Endothelial cell of umbilical vein (primary cell): ENCODE measurements around the gene TIMM8A. TPM values are rescaled to one million over a fixed set of nuclear protein-coding genes. Genes with fewer than 3 reads are reported as not detected.

ENCODE experiments used
- BruUV-seq: library from RNA; stranded (reverse); fragments of 400-500 nt; replicated peaks from 2 replicates; lab custom pipeline; 2021; lab: Mats Ljungman, UMichigan
- CTCF ChIA-PET: fragments of 300-600, 350-600 bp; sonication (Branson Sonifier 250); formaldehyde crosslinking; loops from one replicate; lab custom pipeline; 2021; ENCODE audit warnings: antibody characterized with exemption, inconsistent platforms; lab: Charles Lee
- POLR2A ChIA-PET: fragments of 300-600, 350-600 bp; sonication (Branson Sonifier 250); formaldehyde crosslinking; loops from one replicate; lab custom pipeline; 2021; ENCODE audit warnings: antibody characterized with exemption, inconsistent platforms; lab: Charles Lee
- DNase-seq: peaks from one replicate; pipeline ENCODE4 v3.0.0-alpha.2; 2011; ENCODE audit warnings: low read depth, low spot score
- FAIRE-seq: peaks from 2 replicates; lab custom pipeline; 2011; peaks lifted over from hg19 to GRCh38; lab: Jason Lieb, UNC
- H2AFZ ChIP-seq: 2 replicates; pipeline ENCODE4 v1.6.0; 2012; ENCODE audit warnings: low read depth, low read length, control low read depth, inconsistent platforms
- H3K27ac ChIP-seq: 2 replicates; pipeline ENCODE4 v1.5.1; 2011; ENCODE audit warnings: low read depth, mild to moderate bottlenecking, control low read depth, low read length, moderate library complexity; ENCODE audit not compliant: insufficient read depth
- H3K27me3 ChIP-seq, 2 experiments: 2 replicates each; pipeline versions ENCODE4 v1.6.0 to v1.6.1; 2011; ENCODE audit warnings: low read length in 2 of 2, mixed read lengths in 1 of 2; ENCODE audit not compliant: control insufficient read depth in 2 of 2, insufficient read depth in 2 of 2
- H3K36me3 ChIP-seq, 2 experiments: 2 replicates in 1 of 2; 3 replicates in 1 of 2; pipeline ENCODE4 v1.5.1; 2011; ENCODE audit warnings: low read length in 2 of 2, mild to moderate bottlenecking in 1 of 2, moderate library complexity in 1 of 2; ENCODE audit not compliant: control insufficient read depth in 2 of 2, insufficient read depth in 2 of 2; ENCODE audit errors: extremely low read depth in 1 of 2
- H3K4me1 ChIP-seq: 3 replicates; pipeline ENCODE4 v1.5.1; 2011; ENCODE audit warnings: mild to moderate bottlenecking, low read length; ENCODE audit not compliant: control insufficient read depth, insufficient read depth; ENCODE audit errors: extremely low read depth
- H3K4me2 ChIP-seq: 2 replicates; pipeline ENCODE4 v1.6.1; 2011; ENCODE audit warnings: low read length, control low read depth, mixed read lengths; ENCODE audit not compliant: insufficient read depth
- H3K4me3 ChIP-seq, 3 experiments: fragments of 200-600 bp in 1 of 3; sonication (generic), shearing (Covaris generic) in 1 of 3; replicated peaks in 1 of 3; 2 replicates each; pipeline ENCODE4 v1.5.1; 2011 to 2016; ENCODE audit warnings: control low read depth in 3 of 3, low read length in 3 of 3, mild to moderate bottlenecking in 2 of 3, inconsistent platforms in 1 of 3, low read depth in 1 of 3, moderate library complexity in 1 of 3; ENCODE audit not compliant: insufficient read depth in 1 of 3
- H3K79me2 ChIP-seq: 2 replicates; pipeline ENCODE4 v1.6.0; 2012; ENCODE audit warnings: low read length, inconsistent platforms; ENCODE audit not compliant: control insufficient read depth, insufficient read depth
- H3K9ac ChIP-seq: replicated peaks from 2 replicates; pipeline ENCODE3; 2011; ENCODE audit warnings: low read length, control low read depth; ENCODE audit not compliant: insufficient read depth; ENCODE audit errors: extremely low read depth
- H3K9me1 ChIP-seq: replicated peaks from 3 replicates; pipeline ENCODE4 v1.6.0; 2011; ENCODE audit warnings: mild to moderate bottlenecking, low read length; ENCODE audit not compliant: control insufficient read depth, insufficient read depth; ENCODE audit errors: extremely low read depth
- H3K9me3 ChIP-seq: replicated peaks from 2 replicates; pipeline ENCODE4 v1.5.1; 2012; ENCODE audit warnings: low read length, inconsistent platforms; ENCODE audit not compliant: control insufficient read depth, insufficient read depth
- H4K20me1 ChIP-seq: replicated peaks from 2 replicates; pipeline ENCODE3; 2011; ENCODE audit warnings: mild to moderate bottlenecking, low read length; ENCODE audit not compliant: control insufficient read depth, insufficient read depth; ENCODE audit errors: extremely low read depth
- CTCF ChIP-seq, 2 donors: IDR thresholded peaks; 1 replicate in 1 of 2; 2 replicates in 1 of 2; pipeline ENCODE4 v1.5.1; 2011; ENCODE audit warnings: low read length in 2 of 2, mild to moderate bottlenecking in 2 of 2, moderate library complexity in 2 of 2, control low read depth in 1 of 2, inconsistent platforms in 1 of 2, low read depth in 1 of 2; ENCODE audit not compliant: insufficient read depth in 1 of 2; ENCODE audit errors: extremely low read depth in 1 of 2
- EZH2 ChIP-seq: IDR thresholded peaks from 2 replicates; pipeline ENCODE4 v1.6.1; 2012; ENCODE audit warnings: borderline replicate concordance, low read depth, mild to moderate bottlenecking, moderate library complexity, low read length, inconsistent platforms; ENCODE audit not compliant: severe bottlenecking
- FOS ChIP-seq: IDR thresholded peaks from 2 replicates; pipeline ENCODE4 v1.6.1; 2011; ENCODE audit warnings: mild to moderate bottlenecking, low read length, moderate library complexity, borderline replicate concordance; ENCODE audit not compliant: insufficient read depth
- GATA2 ChIP-seq: IDR thresholded peaks from 2 replicates; pipeline ENCODE4 v1.7.0; 2011; ENCODE audit warnings: low read depth, mild to moderate bottlenecking, moderate library complexity, mixed read lengths, low read length; ENCODE audit not compliant: insufficient read length, insufficient read depth
- JUN ChIP-seq: IDR thresholded peaks from 2 replicates; pipeline ENCODE4 v1.6.1; 2011; ENCODE audit warnings: borderline replicate concordance, low read depth; ENCODE audit not compliant: insufficient read length, insufficient read depth
- MAX ChIP-seq: IDR thresholded peaks from 2 replicates; pipeline ENCODE4 v1.6.1; 2011; ENCODE audit not compliant: insufficient read depth, insufficient read length
- MYC ChIP-seq: IDR thresholded peaks from one replicate; pipeline ENCODE4 v1.6.1; 2011; ENCODE audit warnings: mild to moderate bottlenecking, low read depth, low read length
- POLR2A ChIP-seq: IDR thresholded peaks from 2 replicates; pipeline ENCODE4 v1.6.1; 2012; ENCODE audit warnings: low read depth, mild to moderate bottlenecking, control low read depth, low read length
- POLR2AphosphoS5 ChIP-seq: IDR thresholded peaks from 2 replicates; pipeline ENCODE4 v1.6.1; 2012; ENCODE audit warnings: low read depth, mild to moderate bottlenecking, control low read depth, low read length, moderate library complexity; ENCODE audit not compliant: insufficient read depth
- dilution Hi-C: fragments of 300-500 bp; cut with MboI; formaldehyde crosslinking; loops from one replicate; pipeline ENCODE4 v1.15.0; 2019; ENCODE audit warnings: low sequenced_read_pairs; ENCODE audit not compliant: extremely low pct_ligation_motif_present
- intact Hi-C: fragments of 100-400 bp; cut with micrococcal nuclease; formaldehyde crosslinking; loops from one replicate; pipeline ENCODE4 v1.10.0; 2022
- polyA plus RNA-seq, 4 experiments: library from polyadenylated mRNA; depleted of rRNA in 3 of 4; stranded (reverse) in 3 of 4; unstranded in 1 of 4; fragments of >200 nt; gene quantifications; 2 replicates each; pipeline versions ENCODE4 v1.2.1 to v1.2.3, GENCODE V29; 2011 to 2012; ENCODE audit warnings: missing spikeins in 1 of 4
- total RNA-seq: library from RNA; stranded (reverse); gene quantifications from 2 replicates; pipeline ENCODE4 v1.2.3, GENCODE V29; 2021

Gene TIMM8A
- total and polyA plus RNA-seq, 2 donors (not counting 3 experiments of a cell fraction or from before 2014, with no cell fraction given) = 10.9 to 17.5 TPM

GRCh38 chrX:101377547-101377946 is 29.0 kb upstream of the TIMM8A start:
- intact Hi-C loops = no loop called here
- FAIRE-seq (peak; percentile 46), DNase-seq (no peak)
- Histone ChIP-seq H3K4me2 (no peak overlapping the region), H2AFZ (no peak overlapping the region), H3K27me3 (no peaks in the 10 kb centered on the region), H3K9me3 (no peaks in the 10 kb centered on the region), H3K4me3 (no peak overlapping the region), H3K36me3 (no peaks in the 10 kb centered on the region), H3K79me2 (no peaks in the 10 kb centered on the region), H4K20me1 (no peaks in the 10 kb centered on the region), H3K9me1 (no peaks in the 10 kb centered on the region), H3K4me1 (no peaks in the 10 kb centered on the region), H3K9ac (no peak overlapping the region), H3K27ac (no peak overlapping the region)
- ChIA-PET POLR2A (no interaction called here), CTCF (interaction anchor here (1.2 kb wide), 1 partner anchor 13 kb away, joined by 4 read pairs; the partner anchor contains the start of gene RPL36A)
- dilution Hi-C loops = no loop called here
- no TSS peak for BruUV-seq
- no peak for TF ChIP-seq POLR2AphosphoS5
- TF ChIP-seq JUN = no peak
- TF ChIP-seq EZH2 = no peak
- no peak for TF ChIP-seq CTCF (IDR thresholded peaks at IDR 0.05; ENCODE audit: extremely low read depth in 1 of 2, insufficient read depth in 1 of 2, low read depth in 1 of 2, low read length in 2 of 2)

- no TSS peak for BruUV-seq
- Histone ChIP-seq H3K27me3 (no peaks in the 10 kb centered on the region), H3K79me2 (no peaks in the 10 kb centered on the region), H3K4me2 (no peak overlapping the region), H2AFZ (no peak overlapping the region), H4K20me1 (no peaks in the 10 kb centered on the region), H3K4me3 (no peak overlapping the region), H3K9ac (no peak overlapping the region), H3K9me1 (no peaks in the 10 kb centered on the region), H3K4me1 (no peaks in the 10 kb centered on the region), H3K27ac (no peak overlapping the region), H3K9me3 (no peaks in the 10 kb centered on the region), H3K36me3 (no peaks in the 10 kb centered on the region)
- dilution Hi-C loops (no loop called here), intact Hi-C loops (no loop called here)
- no peak for DNase-seq
- no peak for TF ChIP-seq MYC
- TF ChIP-seq JUN = no peak
- no peak for TF ChIP-seq POLR2AphosphoS5
- no peak for TF ChIP-seq EZH2
- no peak for TF ChIP-seq GATA2
- TF ChIP-seq FOS = no peak
- TF ChIP-seq MAX = no peak
- TF ChIP-seq POLR2A = no peak
- no peak for TF ChIP-seq CTCF (IDR thresholded peaks at IDR 0.05; ENCODE audit: extremely low read depth in 1 of 2, insufficient read depth in 1 of 2, low read depth in 1 of 2, low read length in 2 of 2)
- ChIA-PET CTCF (no interaction called here), POLR2A (no interaction called here)
- no peak for FAIRE-seq
These were observed 22.5 kb upstream of the TIMM8A start for GRCh38 chrX:101370888-101371504.
